Trophoblast cell (in vitro differentiated cells and primary cell): Measurements from ENCODE around the gene COG1.

Experiments used
- DNase-seq, 2 donors: peaks; one replicate each; pipeline ENCODE4 v3.0.0-alpha.2; 2016
- H2AFZ ChIP-seq: 2 replicates; pipeline ENCODE4 v1.6.1; 2013; ENCODE audit warnings: low read length, moderate library complexity, mild to moderate bottlenecking; ENCODE audit not compliant: insufficient read depth, poor library complexity
- H2AK5ac ChIP-seq: 2 replicates; pipeline ENCODE4 v1.6.1; 2013; ENCODE audit warnings: mild to moderate bottlenecking, low read length
- H2BK120ac ChIP-seq: 2 replicates; pipeline ENCODE4 v1.6.1; 2013; ENCODE audit warnings: low read length, mild to moderate bottlenecking, moderate library complexity; ENCODE audit not compliant: insufficient read depth, poor library complexity
- H2BK12ac ChIP-seq: 2 replicates; pipeline ENCODE4 v1.6.1; 2013; ENCODE audit warnings: mild to moderate bottlenecking, low read length, moderate library complexity
- H2BK5ac ChIP-seq: 2 replicates; pipeline ENCODE4 v1.6.1; 2013; ENCODE audit warnings: low read length, low read depth, moderate library complexity, mild to moderate bottlenecking; ENCODE audit not compliant: poor library complexity
- H3K14ac ChIP-seq: 2 replicates; pipeline ENCODE4 v1.6.1; 2013; ENCODE audit warnings: mild to moderate bottlenecking, low read length
- H3K18ac ChIP-seq: 2 replicates; pipeline ENCODE4 v1.6.1; 2013; ENCODE audit warnings: mild to moderate bottlenecking, low read length
- H3K23ac ChIP-seq: 2 replicates; pipeline ENCODE4 v1.6.1; 2013; ENCODE audit warnings: low read length
- H3K27ac ChIP-seq: 2 replicates; pipeline ENCODE4 v1.5.1; 2013; ENCODE audit warnings: low read depth, mild to moderate bottlenecking, inconsistent platforms, low read length, moderate library complexity
- H3K27me3 ChIP-seq: 2 replicates; pipeline ENCODE4 v1.6.1; 2013; ENCODE audit warnings: inconsistent platforms, mild to moderate bottlenecking, low read length, moderate library complexity; ENCODE audit not compliant: insufficient read depth
- H3K36me3 ChIP-seq, 2 experiments: 1 replicate in 1 of 2; 2 replicates in 1 of 2; pipeline ENCODE4 v1.6.1; 2013; ENCODE audit warnings: low read length in 2 of 2, mild to moderate bottlenecking in 2 of 2, moderate library complexity in 1 of 2; ENCODE audit not compliant: insufficient read depth in 2 of 2, control insufficient read depth in 1 of 2
- H3K4ac ChIP-seq: 2 replicates; pipeline ENCODE4 v1.6.1; 2013; ENCODE audit warnings: low read depth, mild to moderate bottlenecking, low read length, moderate library complexity
- H3K4me1 ChIP-seq, 2 experiments: 1 replicate in 1 of 2; 2 replicates in 1 of 2; pipeline ENCODE4 v1.6.1; 2013; ENCODE audit warnings: low read length in 2 of 2, mild to moderate bottlenecking in 2 of 2, moderate library complexity in 1 of 2; ENCODE audit not compliant: insufficient read depth in 2 of 2, control insufficient read depth in 1 of 2
- H3K4me2 ChIP-seq: 2 replicates; pipeline ENCODE4 v1.6.1; 2013; ENCODE audit warnings: inconsistent platforms, mild to moderate bottlenecking, low read length, moderate library complexity
- H3K4me3 ChIP-seq: 2 replicates; pipeline ENCODE4 v1.5.1; 2013; ENCODE audit warnings: mild to moderate bottlenecking, low read depth, low read length, inconsistent platforms
- H3K79me1 ChIP-seq: one replicate; pipeline ENCODE4 v1.6.1; 2013; ENCODE audit warnings: low read length
- H3K79me2 ChIP-seq: 2 replicates; pipeline ENCODE4 v1.6.1; 2013; ENCODE audit warnings: low read length, mild to moderate bottlenecking; ENCODE audit not compliant: control insufficient read depth, insufficient read depth, poor library complexity
- H3K9ac ChIP-seq: 2 replicates; pipeline ENCODE4 v1.6.1; 2013; ENCODE audit warnings: mild to moderate bottlenecking, low read length
- H3K9me3 ChIP-seq: 2 replicates; pipeline ENCODE4 v1.6.1; 2013; ENCODE audit warnings: low read depth, mild to moderate bottlenecking, control low read depth, inconsistent platforms, low read length; ENCODE audit not compliant: insufficient read depth
- H4K12ac ChIP-seq: 2 replicates; pipeline ENCODE4 v1.6.1; 2013; ENCODE audit warnings: low read depth, mild to moderate bottlenecking, low read length, moderate library complexity
- H4K8ac ChIP-seq: 2 replicates; pipeline ENCODE4 v1.6.1; 2013; ENCODE audit warnings: low read depth, mild to moderate bottlenecking, low read length, moderate library complexity
- H4K91ac ChIP-seq: one replicate; pipeline ENCODE4 v1.6.1; 2013; ENCODE audit warnings: low read depth, mild to moderate bottlenecking, low read length, moderate library complexity
- WGBS: extraction: QIAGEN DNeasy Blood & Tissue Kit; methylation state at CpG from one replicate; pipeline ENCODE4 v1.1.7; 2013; ENCODE audit warnings: missing lambda C conversion rate; ENCODE audit not compliant: insufficient read length, insufficient coverage; ENCODE audit errors: extremely low coverage; 5-methylcytosine and 5-hydroxymethylcytosine counted together

The COG1 gene

GRCh38 chr17:73175962-73176565 is 16.8 kb upstream of the COG1 start:
- Histone ChIP-seq H3K4ac (no peak overlapping the region), H2AK5ac (no peak overlapping the region), H2BK5ac (no peak overlapping the region), H3K79me2 (no peaks in the 10 kb centered on the region), H4K8ac (no peak overlapping the region), H3K18ac (no peak overlapping the region), H3K36me3 (no peaks in the 10 kb centered on the region), H3K27me3 (no peaks in the 10 kb centered on the region), H3K9ac (no peak overlapping the region), H2BK120ac (no peak overlapping the region), H3K23ac (no peak overlapping the region), H2BK12ac (no peak overlapping the region), H3K4me2 (no peak overlapping the region), H3K27ac (no peak overlapping the region), H3K4me3 (no peak overlapping the region), H3K4me1 (no peaks in the 10 kb centered on the region), H2AFZ (no peak overlapping the region), H3K79me1 (no peaks in the 10 kb centered on the region), H4K12ac (no peak overlapping the region), H4K91ac (no peak overlapping the region), H3K9me3 (peaks cover 4% of the 10 kb centered on the region), H3K14ac (no peak overlapping the region)
- no CpG with 5 or more reads among the region's 10 CpGs for WGBS
- no peak for DNase-seq

GRCh38 chr17:73179387-73179786 is 13.5 kb upstream of the COG1 start:
- H3K4me2 ChIP-seq: no peak overlapping the region
- H4K8ac ChIP-seq: no peak overlapping the region
- H2AFZ ChIP-seq: no peak overlapping the region
- no peak overlapping the region for H2BK12ac ChIP-seq
- no peak overlapping the region for H2BK5ac ChIP-seq
- no peak overlapping the region for H4K12ac ChIP-seq
- H2AK5ac ChIP-seq: no peak overlapping the region
- DNase-seq: no peak
- no peak overlapping the region for H4K91ac ChIP-seq
- no peak overlapping the region for H3K4ac ChIP-seq
- H3K9ac ChIP-seq: no peak overlapping the region
- H3K36me3 ChIP-seq: no peaks in the 10 kb centered on the region
- no peaks in the 10 kb centered on the region for H3K79me1 ChIP-seq
- H2BK120ac ChIP-seq: no peak overlapping the region
- H3K27ac ChIP-seq: no peak overlapping the region
- no CpG with 5 or more reads among the region's 5 CpGs for WGBS
- no peaks in the 10 kb centered on the region for H3K27me3 ChIP-seq
- H3K9me3 ChIP-seq: peaks cover 4% of the 10 kb centered on the region
- no peak overlapping the region for H3K14ac ChIP-seq
- no peaks in the 10 kb centered on the region for H3K4me1 ChIP-seq
- H3K79me2 ChIP-seq: no peaks in the 10 kb centered on the region
- no peak overlapping the region for H3K4me3 ChIP-seq
- H3K18ac ChIP-seq: no peak overlapping the region
- H3K23ac ChIP-seq: no peak overlapping the region

GRCh38 chr17:73179878-73180277 is 13.0 kb upstream of the COG1 start:
- no peaks in the 10 kb centered on the region for H3K36me3 ChIP-seq
- no peak overlapping the region for H3K9ac ChIP-seq
- H3K79me1 ChIP-seq: no peaks in the 10 kb centered on the region
- H4K91ac ChIP-seq: no peak overlapping the region
- no peaks in the 10 kb centered on the region for H3K4me1 ChIP-seq
- no peaks in the 10 kb centered on the region for H3K27me3 ChIP-seq
- H4K12ac ChIP-seq: no peak overlapping the region
- no peak overlapping the region for H2BK120ac ChIP-seq
- peaks cover 4% of the 10 kb centered on the region for H3K9me3 ChIP-seq
- no peak overlapping the region for H2BK12ac ChIP-seq
- no peak overlapping the region for H3K18ac ChIP-seq
- DNase-seq: no peak
- no peaks in the 10 kb centered on the region for H3K79me2 ChIP-seq
- no peak overlapping the region for H3K4me3 ChIP-seq
- no peak overlapping the region for H2AK5ac ChIP-seq
- no peak overlapping the region for H3K4me2 ChIP-seq
- WGBS: no CpG with 5 or more reads among the region's 3 CpGs
- H3K4ac ChIP-seq: no peak overlapping the region
- no peak overlapping the region for H3K14ac ChIP-seq
- no peak overlapping the region for H2AFZ ChIP-seq
- no peak overlapping the region for H4K8ac ChIP-seq
- H2BK5ac ChIP-seq: no peak overlapping the region
- H3K23ac ChIP-seq: no peak overlapping the region
- H3K27ac ChIP-seq: no peak overlapping the region

- Histone ChIP-seq H4K91ac (no peak overlapping the region), H2BK120ac (no peak overlapping the region), H3K18ac (no peak overlapping the region), H3K27ac (no peak overlapping the region), H2BK5ac (no peak overlapping the region), H3K23ac (no peak overlapping the region), H3K4me3 (no peak overlapping the region), H3K9me3 (no peaks in the 10 kb centered on the region), H3K9ac (no peak overlapping the region), H3K79me1 (no peaks in the 10 kb centered on the region), H3K27me3 (no peaks in the 10 kb centered on the region), H2BK12ac (no peak overlapping the region), H3K4me2 (no peak overlapping the region), H2AFZ (no peak overlapping the region), H3K4me1 (no peaks in the 10 kb centered on the region), H4K8ac (no peak overlapping the region), H3K14ac (no peak overlapping the region), H2AK5ac (no peak overlapping the region), H4K12ac (no peak overlapping the region), H3K79me2 (no peaks in the 10 kb centered on the region), H3K36me3 (no peaks in the 10 kb centered on the region), H3K4ac (no peak overlapping the region)
- no peak for DNase-seq
- WGBS: no CpG with 5 or more reads among the region's 15 CpGs
Observed at GRCh38 chr17:73182616-73183310, 10.1 kb upstream of the COG1 start.
